ENCODE data around the gene PPARA. TPM values are rescaled to one million over a fixed set of nuclear protein-coding genes. Genes with fewer than 3 reads are reported as not detected.

PPARA gene
- total and polyA plus RNA-seq, 2 donors: 3.6 to 4.5 TPM

DNA sequence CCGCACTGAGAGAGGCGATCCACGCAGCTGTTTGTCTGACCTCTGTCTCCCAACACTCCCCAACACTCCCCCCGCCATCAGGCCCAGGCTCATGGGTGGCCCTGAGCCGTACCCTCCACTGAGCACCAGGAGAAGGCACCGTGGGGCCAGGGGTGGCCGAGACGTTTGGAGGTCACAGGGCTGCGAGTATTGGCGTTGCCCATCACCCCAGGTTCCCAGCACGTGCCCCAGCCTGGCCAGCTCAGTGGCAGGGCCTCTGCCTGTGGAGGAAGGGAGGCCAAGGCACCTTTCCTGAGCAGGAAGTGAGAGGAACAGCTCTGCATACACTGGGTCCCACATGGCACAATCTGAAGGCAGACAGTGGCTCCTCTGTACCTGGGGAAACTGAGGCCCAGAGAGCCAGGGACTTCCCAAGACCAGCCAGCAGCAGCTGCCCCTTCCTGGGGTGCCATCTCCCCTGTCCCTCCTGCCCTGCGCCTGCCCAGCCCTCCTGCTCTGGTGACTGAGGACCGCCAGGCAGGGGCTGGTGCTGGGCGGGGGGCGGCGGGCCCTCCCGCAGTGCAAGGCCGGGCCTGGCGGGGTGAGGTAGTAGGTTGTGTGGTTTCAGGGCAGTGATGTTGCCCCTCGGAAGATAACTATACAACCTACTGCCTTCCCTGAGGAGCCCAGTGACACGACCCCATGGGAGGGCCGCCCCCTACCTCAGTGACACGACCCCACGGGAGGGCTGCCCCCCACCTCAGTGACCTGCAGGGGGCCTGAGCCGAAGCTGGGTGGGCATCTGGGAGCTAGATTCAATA is 37.0 kb upstream of the PPARA start:
- Histone ChIP-seq H3K9me3 (ENCODE audit: control insufficient read depth in 2 of 2, insufficient read depth in 1 of 2, low read length in 1 of 2) (peaks cover 0 to 6% of the 10 kb centered on the region in 2 donors), H3K27me3 (ENCODE audit: control insufficient read depth in 2 of 2, insufficient read depth in 1 of 2, low read length in 1 of 2) (peaks cover 0 to 29% of the 10 kb centered on the region in 2 donors), H3K36me3 (ENCODE audit: control insufficient read depth in 2 of 2, insufficient read depth in 2 of 2, low read length in 1 of 2) (peaks cover 0 to 30% of the 10 kb centered on the region in 2 donors), H3K4me3 (ENCODE audit: low read length in 2 of 2) (no peak overlapping the region), H3K4me1 (ENCODE audit: control insufficient read depth in 2 of 2, insufficient read depth in 2 of 2, low read length in 2 of 2) (peaks cover 0 to 2% of the 10 kb centered on the region in 2 donors), H3K27ac (ENCODE audit: low read depth in 1 of 2, low read length in 1 of 2) (peak overlapping the region in 1 of 2 donors; percentile 25)
- DNase-seq (ENCODE audit: low read depth in 6 of 9, low spot score in 9 of 9): no peak
- 95% methylated on average over 25 of the region's 25 CpGs for WGBS

DNA sequence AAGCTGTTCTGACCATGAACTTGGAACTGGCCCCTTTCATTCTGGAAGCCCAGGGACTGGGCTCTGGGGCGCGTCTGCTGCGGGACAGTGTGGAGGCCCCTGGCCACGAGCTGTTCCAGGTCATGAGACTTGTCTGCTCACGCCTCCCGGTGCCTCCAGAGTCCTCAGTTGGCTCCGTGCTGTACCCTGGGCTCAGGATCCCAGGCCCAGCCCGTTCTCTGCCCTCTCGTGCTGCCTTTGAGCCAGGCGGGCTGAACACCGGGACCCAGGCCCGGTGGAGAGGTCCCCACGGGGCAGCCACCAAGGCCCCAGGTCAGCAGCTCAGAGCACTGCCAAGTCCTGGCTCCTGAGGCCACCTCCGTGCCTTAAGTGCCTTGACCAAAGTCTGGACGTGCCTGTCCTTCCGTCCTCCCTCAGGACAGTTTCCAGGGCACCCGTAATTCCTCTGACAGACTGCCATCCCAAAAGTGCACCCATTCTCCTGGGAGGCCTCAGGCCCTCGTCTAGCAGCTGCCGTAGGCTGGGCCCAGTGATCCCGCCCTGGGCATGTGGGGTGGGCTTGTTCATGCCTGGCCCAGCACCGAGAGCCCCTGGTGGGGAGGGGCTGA is 36.3 kb upstream of the PPARA start:
- Histone ChIP-seq H3K9me3 (ENCODE audit: control insufficient read depth in 2 of 2, insufficient read depth in 1 of 2, low read length in 1 of 2) (peaks cover 0 to 6% of the 10 kb centered on the region in 2 donors), H3K4me3 (ENCODE audit: low read length in 2 of 2) (no peak overlapping the region), H3K27ac (ENCODE audit: low read depth in 1 of 2, low read length in 1 of 2) (no peak overlapping the region), H3K4me1 (ENCODE audit: control insufficient read depth in 2 of 2, insufficient read depth in 2 of 2, low read length in 2 of 2) (peaks cover 0 to 2% of the 10 kb centered on the region in 2 donors), H3K36me3 (ENCODE audit: control insufficient read depth in 2 of 2, insufficient read depth in 2 of 2, low read length in 1 of 2) (peaks cover 0 to 24% of the 10 kb centered on the region in 2 donors), H3K27me3 (ENCODE audit: control insufficient read depth in 2 of 2, insufficient read depth in 1 of 2, low read length in 1 of 2) (peaks cover 0 to 29% of the 10 kb centered on the region in 2 donors)
- DNase-seq (ENCODE audit: low read depth in 6 of 9, low spot score in 9 of 9): no peak
- 92% methylated on average over 21 of the region's 21 CpGs for WGBS

- no peak for DNase-seq (ENCODE audit: low read depth in 6 of 9, low spot score in 9 of 9)
- Histone ChIP-seq H3K9me3 (ENCODE audit: control insufficient read depth in 2 of 2, insufficient read depth in 1 of 2, low read length in 1 of 2) (peaks cover 0 to 6% of the 10 kb centered on the region in 2 donors), H3K4me1 (ENCODE audit: control insufficient read depth in 2 of 2, insufficient read depth in 2 of 2, low read length in 2 of 2) (peaks cover 0 to 2% of the 10 kb centered on the region in 2 donors), H3K36me3 (ENCODE audit: control insufficient read depth in 2 of 2, insufficient read depth in 2 of 2, low read length in 1 of 2) (peaks cover 0 to 22% of the 10 kb centered on the region in 2 donors), H3K27ac (ENCODE audit: low read depth in 1 of 2, low read length in 1 of 2) (no peak overlapping the region), H3K4me3 (ENCODE audit: low read length in 2 of 2) (no peak overlapping the region), H3K27me3 (ENCODE audit: control insufficient read depth in 2 of 2, insufficient read depth in 1 of 2, low read length in 1 of 2) (peaks cover 0 to 29% of the 10 kb centered on the region in 2 donors)
- WGBS: 84% methylated on average over 15 of the region's 15 CpGs
Measured at GRCh38 chr22:46114518-46115387, 35.6 kb upstream of the PPARA start.

GRCh38 chr22:46115388-46115678 is 35.0 kb upstream of the PPARA start:
- Histone ChIP-seq H3K27me3 (ENCODE audit: control insufficient read depth in 2 of 2, insufficient read depth in 1 of 2, low read length in 1 of 2) (peaks cover 0 to 29% of the 10 kb centered on the region in 2 donors), H3K36me3 (ENCODE audit: control insufficient read depth in 2 of 2, insufficient read depth in 2 of 2, low read length in 1 of 2) (peaks cover 0 to 16% of the 10 kb centered on the region in 2 donors), H3K4me3 (ENCODE audit: low read length in 2 of 2) (no peak overlapping the region), H3K4me1 (ENCODE audit: control insufficient read depth in 2 of 2, insufficient read depth in 2 of 2, low read length in 2 of 2) (peaks cover 0 to 2% of the 10 kb centered on the region in 2 donors), H3K27ac (ENCODE audit: low read depth in 1 of 2, low read length in 1 of 2) (no peak overlapping the region), H3K9me3 (ENCODE audit: control insufficient read depth in 2 of 2, insufficient read depth in 1 of 2, low read length in 1 of 2) (peaks cover 0 to 5% of the 10 kb centered on the region in 2 donors)
- DNase-seq (ENCODE audit: low read depth in 6 of 9, low spot score in 9 of 9): no peak
- WGBS: 98% methylated on average over 4 of the region's 4 CpGs

- no peak overlapping the region for H3K4me3 ChIP-seq (ENCODE audit: low read length in 2 of 2)
- no peak for DNase-seq (ENCODE audit: low read depth in 6 of 9, low spot score in 9 of 9)
- H3K27me3 ChIP-seq (ENCODE audit: control insufficient read depth in 2 of 2, insufficient read depth in 1 of 2, low read length in 1 of 2): peaks cover 0 to 29% of the 10 kb centered on the region in 2 donors
- peaks cover 0 to 12% of the 10 kb centered on the region in 2 donors for H3K36me3 ChIP-seq (ENCODE audit: control insufficient read depth in 2 of 2, insufficient read depth in 2 of 2, low read length in 1 of 2)
- 89% methylated on average over 23 of the region's 23 CpGs for WGBS
- no peaks in the 10 kb centered on the region for H3K9me3 ChIP-seq (ENCODE audit: control insufficient read depth in 2 of 2, insufficient read depth in 1 of 2, low read length in 1 of 2)
- H3K27ac ChIP-seq (ENCODE audit: low read depth in 1 of 2, low read length in 1 of 2): no peak overlapping the region
- H3K4me1 ChIP-seq (ENCODE audit: control insufficient read depth in 2 of 2, insufficient read depth in 2 of 2, low read length in 2 of 2): peaks cover 0 to 2% of the 10 kb centered on the region in 2 donors
Measured at GRCh38 chr22:46115755-46116490, 34.4 kb upstream of the PPARA start.

GRCh38 chr22:46116491-46116958 is 33.8 kb upstream of the PPARA start:
- Histone ChIP-seq H3K4me1 (ENCODE audit: control insufficient read depth in 2 of 2, insufficient read depth in 2 of 2, low read length in 2 of 2) (peaks cover 0 to 2% of the 10 kb centered on the region in 2 donors), H3K27ac (ENCODE audit: low read depth in 1 of 2, low read length in 1 of 2) (no peak overlapping the region), H3K36me3 (ENCODE audit: control insufficient read depth in 2 of 2, insufficient read depth in 2 of 2, low read length in 1 of 2) (peaks cover 0 to 12% of the 10 kb centered on the region in 2 donors), H3K9me3 (ENCODE audit: control insufficient read depth in 2 of 2, insufficient read depth in 1 of 2, low read length in 1 of 2) (no peaks in the 10 kb centered on the region), H3K27me3 (ENCODE audit: control insufficient read depth in 2 of 2, insufficient read depth in 1 of 2, low read length in 1 of 2) (peaks cover 0 to 27% of the 10 kb centered on the region in 2 donors), H3K4me3 (ENCODE audit: low read length in 2 of 2) (no peak overlapping the region)
- DNase-seq (ENCODE audit: low read depth in 6 of 9, low spot score in 9 of 9): peak; percentile 26 to 76 (median 55)
- WGBS: 16% methylated on average over 28 of the region's 28 CpGs

DNA sequence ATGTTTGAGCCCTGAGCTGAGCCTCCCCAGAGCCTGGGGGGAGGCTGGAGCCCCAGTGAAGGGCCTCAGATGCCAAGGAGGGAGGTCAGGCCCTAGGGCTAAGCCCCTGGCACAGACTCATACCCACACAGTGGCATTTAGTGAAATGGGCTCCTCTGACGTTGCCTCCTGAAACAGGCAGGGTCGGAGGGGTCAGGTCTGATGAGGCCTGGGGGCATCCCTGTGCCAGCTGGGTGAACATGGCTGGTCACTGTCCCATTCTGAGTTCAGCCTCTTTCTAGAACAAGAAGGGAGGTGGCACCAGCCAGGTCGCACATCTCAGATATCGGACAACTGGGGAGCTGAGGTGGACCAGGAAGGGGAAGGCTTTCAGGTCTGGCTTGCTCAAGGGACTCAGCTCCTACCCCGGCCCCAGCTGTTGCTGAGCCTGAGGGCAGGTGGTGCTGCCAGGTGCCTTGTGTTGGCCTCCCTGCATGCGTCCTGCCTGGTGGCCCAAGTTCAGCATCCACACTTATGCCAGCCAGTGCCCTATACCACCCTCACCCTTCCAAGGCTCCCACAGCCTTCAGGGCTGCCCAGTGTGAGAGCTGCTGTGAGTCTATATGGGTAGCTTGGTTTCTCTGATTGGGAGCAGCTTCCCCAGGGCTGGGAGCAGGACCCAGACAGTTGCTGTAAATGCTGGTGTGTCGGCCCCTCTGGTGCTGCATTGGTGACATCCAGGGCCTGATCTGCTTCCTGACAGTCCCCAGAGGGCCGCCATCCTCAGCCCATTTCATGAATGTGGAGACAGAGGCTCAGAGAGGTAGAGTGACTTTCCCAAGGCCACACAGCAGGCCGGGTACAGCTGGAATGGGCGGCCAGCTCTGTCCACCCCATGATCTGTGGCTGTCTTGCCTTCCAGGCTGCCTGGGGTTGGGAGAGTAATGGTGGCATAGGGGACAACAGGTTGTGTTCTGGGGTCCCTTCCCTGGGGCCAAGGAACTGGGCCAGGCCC is 32.8 kb upstream of the PPARA start:
- no peak overlapping the region for H3K27ac ChIP-seq (ENCODE audit: low read depth in 1 of 2, low read length in 1 of 2)
- no peak for DNase-seq (ENCODE audit: low read depth in 6 of 9, low spot score in 9 of 9)
- peaks cover 0 to 10% of the 10 kb centered on the region in 2 donors for H3K36me3 ChIP-seq (ENCODE audit: control insufficient read depth in 2 of 2, insufficient read depth in 2 of 2, low read length in 1 of 2)
- H3K27me3 ChIP-seq (ENCODE audit: control insufficient read depth in 2 of 2, insufficient read depth in 1 of 2, low read length in 1 of 2): peaks cover 0 to 17% of the 10 kb centered on the region in 2 donors
- no peak overlapping the region for H3K4me3 ChIP-seq (ENCODE audit: low read length in 2 of 2)
- peaks cover 0 to 2% of the 10 kb centered on the region in 2 donors for H3K4me1 ChIP-seq (ENCODE audit: control insufficient read depth in 2 of 2, insufficient read depth in 2 of 2, low read length in 2 of 2)
- 98% methylated on average over 10 of the region's 10 CpGs for WGBS
- H3K9me3 ChIP-seq (ENCODE audit: control insufficient read depth in 2 of 2, insufficient read depth in 1 of 2, low read length in 1 of 2): no peaks in the 10 kb centered on the region

All from thymus (tissue), 11 donors.